Endometrial microvascular endothelial cells (primary cell): ENCODE data around the gene SOX6. TPM values are rescaled to one million over a fixed set of nuclear protein-coding genes. Genes with fewer than 3 reads are reported as not detected.

ENCODE experiments used
- in situ Hi-C: cut with HindIII; loops from 2 replicates; pipeline ENCODE4 v1.10.0; 2017; ENCODE audit warnings: low sequenced_read_pairs, low pct_unique_long_range_greater_than_20kb; ENCODE audit errors: inconsistent ontology term
- total RNA-seq: library from RNA; depleted of rRNA; stranded (reverse); fragments of >200 nt; gene quantifications from one replicate; pipeline ENCODE4 v1.2.3, GENCODE V29; 2015; ENCODE audit errors: inconsistent ontology term

Gene SOX6
- total RNA-seq, 1 donor from 2014 or later = not detected

- in situ Hi-C loops = no loop called here
These were observed 64.6 kb downstream of the SOX6 start for GRCh38 chr11:16291729-16292128.

GRCh38 chr11:16289541-16289940 is 66.8 kb downstream of the SOX6 start:
- in situ Hi-C loops = no loop called here

GRCh38 chr11:16287630-16288280 is 68.6 kb downstream of the SOX6 start:
- in situ Hi-C loops = no loop called here

GRCh38 chr11:16286095-16286494 is 70.3 kb downstream of the SOX6 start:
- in situ Hi-C loops = no loop called here

- in situ Hi-C loops = no loop called here
These were observed 76.1 kb downstream of the SOX6 start for GRCh38 chr11:16280256-16280682.

DNA sequence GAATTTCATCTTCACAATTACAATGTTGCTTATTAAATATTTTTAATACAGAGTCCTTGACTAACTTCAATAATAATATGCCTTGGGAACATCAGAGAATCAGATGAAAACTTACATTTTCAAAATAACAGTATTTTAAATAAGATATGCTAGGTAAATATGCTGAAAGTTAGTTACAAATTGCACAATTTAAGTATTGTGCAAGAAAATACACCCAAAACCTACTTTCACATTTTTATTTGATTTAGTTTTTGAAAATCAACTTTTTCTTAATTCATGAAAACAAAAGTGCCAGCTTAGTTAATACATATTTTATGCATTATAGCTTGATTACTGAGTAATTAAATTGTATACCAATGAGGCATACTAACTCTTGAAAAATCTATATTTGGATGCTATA is 76.8 kb downstream of the SOX6 start:
- in situ Hi-C loops = no loop called here

GRCh38 chr11:16278979-16279378 is 77.4 kb downstream of the SOX6 start:
- in situ Hi-C loops = no loop called here

DNA sequence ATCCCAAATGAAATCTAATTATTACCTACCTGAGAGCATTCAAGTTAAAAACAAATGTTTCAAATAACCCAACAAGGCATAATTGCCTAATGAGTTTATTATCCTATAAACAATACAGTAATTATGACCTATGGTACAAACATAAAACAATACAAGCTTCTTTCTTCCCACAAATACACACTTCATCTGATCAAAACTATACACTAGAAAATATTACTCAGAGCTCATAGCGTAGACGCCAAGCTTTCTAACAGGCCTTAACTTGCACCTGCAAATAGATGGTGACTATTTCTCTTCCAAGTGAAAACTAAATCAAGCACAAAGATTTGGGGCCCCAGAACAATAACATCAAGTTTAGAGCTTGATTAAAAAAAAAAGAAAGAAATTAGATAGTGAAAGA is 78.1 kb downstream of the SOX6 start:
- in situ Hi-C loops = no loop called here

DNA sequence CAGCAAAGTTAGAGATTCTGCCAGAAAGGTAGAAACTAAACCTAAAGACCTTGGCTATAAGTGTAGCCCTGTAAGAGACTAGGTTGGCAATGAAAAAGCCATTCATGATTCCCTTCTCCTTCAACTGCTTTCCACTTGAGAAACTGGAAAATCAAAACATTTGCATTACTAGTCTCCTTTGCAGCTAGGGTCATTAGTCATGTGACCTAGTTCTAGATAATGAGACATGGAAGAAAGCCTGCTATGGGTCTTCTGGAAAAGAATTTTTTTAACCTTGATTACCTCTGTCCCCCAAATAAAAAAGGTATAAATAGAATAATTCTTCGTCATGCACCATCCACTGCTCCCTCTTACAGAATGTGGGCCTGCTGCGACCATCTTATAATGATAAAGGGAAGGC is 80.1 kb downstream of the SOX6 start:
- in situ Hi-C loops = no loop called here

- in situ Hi-C loops = no loop called here
These were observed 85.1 kb downstream of the SOX6 start for GRCh38 chr11:16271258-16271657.

DNA sequence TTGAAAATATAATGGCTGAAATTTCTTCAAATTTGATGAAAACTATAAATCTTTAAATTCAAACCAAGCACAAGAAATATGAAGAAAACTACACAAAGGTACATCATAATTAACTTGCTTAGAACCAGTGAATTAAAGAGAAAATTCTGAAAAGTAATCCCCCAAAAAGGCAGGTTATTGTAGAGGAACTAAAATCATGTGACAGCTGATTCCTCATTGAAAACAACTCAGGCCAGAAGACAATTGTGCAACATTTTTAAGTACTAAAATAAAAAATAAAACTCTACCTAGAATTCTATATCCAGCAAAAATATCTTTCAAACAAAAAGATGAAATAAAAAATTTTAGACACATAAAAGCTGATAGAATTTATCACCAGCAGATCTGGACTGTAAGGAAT is 90.3 kb downstream of the SOX6 start:
- in situ Hi-C loops = no loop called here

- in situ Hi-C loops = no loop called here
These were observed 91.3 kb downstream of the SOX6 start for GRCh38 chr11:16265022-16265421.

- in situ Hi-C loops = no loop called here
These were observed 93.7 kb downstream of the SOX6 start for GRCh38 chr11:16262645-16262955.

GRCh38 chr11:16261836-16262644 is 94.3 kb downstream of the SOX6 start:
- in situ Hi-C loops = no loop called here

- in situ Hi-C loops = no loop called here
These were observed 104.0 kb downstream of the SOX6 start for GRCh38 chr11:16252373-16252772.

GRCh38 chr11:16248248-16248647 is 108.1 kb downstream of the SOX6 start:
- in situ Hi-C loops = no loop called here

DNA sequence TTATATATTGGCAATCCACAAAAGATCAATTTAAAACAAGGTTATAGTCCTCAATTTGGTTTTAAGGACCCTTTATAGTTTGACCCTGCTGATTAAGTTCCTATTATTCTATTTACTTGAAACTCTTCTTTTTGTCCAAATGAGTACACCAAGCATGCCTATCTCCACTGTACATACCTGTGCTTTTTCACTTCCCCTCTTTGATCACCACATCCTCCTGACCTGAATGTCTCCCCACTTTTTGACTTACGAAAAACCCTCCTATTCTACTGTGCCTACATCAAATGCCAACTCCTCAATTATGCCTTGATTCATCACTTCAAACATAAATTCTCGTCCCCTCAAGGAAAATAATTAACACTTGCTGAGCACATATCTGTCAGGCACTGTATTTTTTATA is 113.5 kb downstream of the SOX6 start:
- in situ Hi-C loops = no loop called here

GRCh38 chr11:16240687-16241086 is 115.7 kb downstream of the SOX6 start:
- in situ Hi-C loops = no loop called here

- in situ Hi-C loops = no loop called here
These were observed 116.9 kb downstream of the SOX6 start for GRCh38 chr11:16239141-16240105.

DNA sequence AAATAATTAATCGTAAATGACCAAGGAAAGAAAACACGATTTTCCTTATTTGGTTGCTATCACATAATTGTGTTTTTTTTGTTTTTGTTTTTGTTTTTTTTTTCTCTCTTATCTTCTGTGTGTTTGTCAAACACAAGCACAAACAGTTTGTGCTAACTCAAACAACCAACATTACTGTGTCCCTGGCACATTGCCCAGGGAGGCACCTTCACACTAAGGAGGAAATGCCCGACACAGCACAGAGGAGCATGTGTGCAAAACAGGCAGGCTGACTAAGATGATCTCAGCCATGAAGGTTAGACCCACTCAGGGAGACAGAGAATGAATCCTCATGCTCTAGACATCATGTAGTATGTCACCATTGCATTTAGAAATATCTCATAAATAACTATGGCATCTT is 130.1 kb downstream of the SOX6 start:
- in situ Hi-C loops = no loop called here
